Stimulated activated CD4-positive, alpha-beta T cell treated with anti-CD3 and anti-CD28 coated beads, TNF-alpha, amount 100 ng/mL, for 4 hours (primary cell): Measurements from ENCODE around the gene GYPE.
"Not testable (repeated sequence)": the region's sequence is repeated elsewhere in the genome, so short reads cannot be mapped to it uniquely, and the experiment has no call there.

Experiments
- DNase-seq, 3 experiments: peaks; one replicate each; pipeline ENCODE4 v3.0.0-alpha.2; 2020; ENCODE audit warnings: low read depth in 3 of 3

GYPE gene

DNA sequence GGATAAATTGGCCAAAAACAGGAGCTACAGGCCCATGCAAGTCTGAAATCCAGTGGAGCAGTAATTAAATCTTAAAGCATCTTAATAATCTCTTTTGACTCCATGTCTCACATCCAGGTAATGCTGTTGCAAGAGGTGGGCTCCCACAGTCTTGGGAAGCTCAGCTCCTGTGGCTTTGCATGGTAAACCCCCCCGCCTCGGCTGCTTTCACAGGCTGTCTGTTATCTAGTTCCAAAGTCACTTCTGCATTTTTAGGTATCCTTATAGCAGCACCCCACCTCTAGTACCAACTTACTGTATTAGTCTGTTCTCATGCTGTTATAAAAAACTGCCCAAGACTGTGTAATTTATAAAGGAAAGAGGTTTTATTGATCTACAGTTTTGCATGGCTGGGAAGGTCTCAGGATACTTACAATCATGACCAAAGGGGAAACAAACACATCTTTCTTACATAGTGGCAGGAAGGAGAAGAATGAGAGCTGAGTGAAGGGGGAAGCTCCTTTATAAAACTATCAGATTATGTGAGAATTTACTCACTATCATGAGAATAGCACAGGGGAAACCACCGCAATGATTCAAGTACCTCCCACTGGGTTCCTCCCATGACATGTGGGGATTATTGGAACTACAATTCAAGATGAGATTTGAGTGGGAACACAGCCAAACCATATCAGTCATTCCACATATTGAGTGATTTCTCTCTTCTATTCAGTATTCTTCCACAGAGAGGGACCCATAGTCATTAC lies 34.7 kb downstream of the GYPE start:
- DNase-seq: not testable (repeated sequence)

DNA sequence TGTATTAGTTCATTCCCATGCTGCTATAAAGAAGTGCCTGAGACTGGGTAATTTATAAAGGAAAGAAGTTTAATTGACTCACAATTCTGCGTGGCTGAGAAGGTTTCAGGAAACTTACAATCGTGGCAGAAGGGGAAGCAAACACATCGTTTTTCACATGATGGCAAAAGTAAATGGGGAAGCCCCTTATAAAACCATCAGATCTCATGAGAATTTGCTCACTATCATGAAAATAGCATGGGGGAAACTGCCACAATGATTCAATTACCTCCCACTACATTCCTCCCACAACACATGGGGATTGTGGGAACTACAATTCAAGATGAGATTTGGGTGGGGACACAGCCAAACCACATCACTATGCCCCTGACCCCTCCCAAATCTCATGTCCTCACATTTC lies 35.4 kb downstream of the GYPE start:
- DNase-seq: not testable (repeated sequence)

DNA sequence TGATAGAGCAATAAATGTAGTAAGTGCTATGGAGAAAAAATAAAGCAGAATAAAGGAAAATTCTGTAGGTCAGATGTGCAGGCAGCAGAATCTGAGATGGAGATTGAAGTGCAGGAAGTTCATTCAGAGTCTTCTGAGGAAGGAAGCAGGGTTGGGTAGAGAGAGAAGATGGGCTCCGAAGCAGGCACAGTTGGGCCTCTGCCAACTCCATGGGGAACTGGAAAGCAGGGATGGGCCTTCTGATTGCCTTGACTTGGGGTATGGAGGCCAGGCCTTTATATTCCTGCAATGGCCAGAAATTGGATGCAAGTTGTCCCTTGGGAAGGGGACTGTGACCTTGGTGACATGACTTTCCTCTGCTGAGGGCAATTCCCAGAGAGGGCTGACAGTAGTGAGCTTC lies 42.6 kb downstream of the GYPE start:
- DNase-seq: not testable (repeated sequence)

DNA sequence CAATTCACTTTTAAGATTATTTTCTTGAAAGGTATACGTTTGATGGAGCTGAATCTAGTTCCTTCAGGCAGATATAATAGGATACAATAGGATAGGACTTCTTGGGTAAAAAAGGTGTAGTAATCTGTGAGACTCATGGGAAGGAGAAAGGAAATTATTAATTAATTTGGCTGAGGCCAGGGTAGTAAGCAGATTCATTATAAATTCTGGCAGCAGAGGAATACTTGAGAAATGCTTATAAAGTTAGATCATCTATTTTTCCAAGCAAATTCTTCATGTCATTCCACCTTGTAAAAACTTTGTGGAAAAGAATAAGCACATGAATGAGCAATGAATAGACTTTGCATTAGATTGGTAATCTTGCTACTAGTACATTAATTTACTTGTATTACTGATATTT lies 46.9 kb downstream of the GYPE start:
- DNase-seq: no peak

DNA sequence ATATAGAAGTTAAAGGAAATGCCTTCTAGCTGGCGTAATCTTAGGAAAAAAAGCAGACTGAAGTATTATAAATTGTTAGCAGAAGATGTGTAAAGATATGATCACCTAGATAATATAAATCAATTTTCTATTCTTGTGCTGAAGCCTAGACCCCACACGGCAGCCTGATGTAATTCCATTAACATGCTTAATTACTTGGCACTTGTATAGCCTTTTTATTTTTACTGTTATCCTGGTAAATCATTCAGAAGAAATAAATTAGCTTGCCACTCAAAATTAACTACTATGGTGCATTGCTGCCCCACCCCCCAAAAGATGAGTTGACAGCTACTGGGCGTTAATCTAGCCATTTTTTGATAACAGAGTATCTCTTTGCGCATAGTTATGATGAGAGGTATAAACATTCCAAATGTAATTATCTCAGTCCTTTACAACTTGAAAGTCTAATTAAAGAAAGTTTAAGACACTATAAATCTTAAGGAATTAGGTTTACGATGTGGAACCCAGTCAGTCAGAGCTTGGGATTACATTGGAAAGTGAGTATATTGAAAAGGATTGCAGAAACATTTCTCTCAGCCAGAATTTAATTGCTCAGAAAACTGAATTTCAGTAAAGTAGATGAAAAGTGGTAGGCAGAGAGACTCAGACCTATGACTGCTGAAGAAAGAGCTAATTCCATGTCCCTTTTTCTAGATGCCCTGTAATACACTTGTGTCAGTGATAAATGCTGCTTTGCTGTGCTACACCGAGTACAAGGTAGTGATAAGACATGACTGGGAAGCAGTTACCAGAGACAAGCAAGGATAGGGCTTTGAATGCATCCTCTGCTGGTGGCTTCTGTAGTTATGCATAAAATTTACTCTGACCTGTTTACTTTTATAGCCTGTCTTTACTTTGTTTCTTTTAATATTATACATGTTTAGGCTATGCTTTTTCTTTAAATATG lies 47.7 kb downstream of the GYPE start:
- DNase-seq: not testable (repeated sequence)

DNA sequence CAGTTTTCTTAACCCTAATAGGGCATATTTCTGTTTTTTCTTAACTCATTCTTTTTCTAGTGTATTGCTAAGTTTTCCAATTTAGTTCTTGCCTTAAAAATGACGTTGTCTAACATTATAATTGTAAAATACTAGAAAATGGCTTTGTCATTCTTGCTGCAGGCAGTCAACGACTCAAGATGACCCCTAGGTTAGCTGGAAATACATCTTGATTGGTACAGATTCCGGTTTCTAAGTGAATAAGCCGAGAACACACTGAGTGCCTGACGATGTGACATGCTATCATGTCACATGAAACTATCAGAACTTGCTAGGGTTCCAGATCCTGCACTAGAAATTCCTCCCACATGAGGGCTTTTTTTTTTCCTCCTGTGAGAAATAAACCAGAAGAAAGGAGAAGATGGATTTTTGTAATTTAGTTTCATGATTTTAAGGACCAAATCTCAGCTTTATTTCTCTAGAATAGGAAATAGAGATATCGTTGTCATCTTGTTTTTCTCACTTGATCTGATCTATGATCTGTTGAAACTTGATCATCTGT lies 49.3 kb downstream of the GYPE start:
- not testable (repeated sequence) for DNase-seq

DNA sequence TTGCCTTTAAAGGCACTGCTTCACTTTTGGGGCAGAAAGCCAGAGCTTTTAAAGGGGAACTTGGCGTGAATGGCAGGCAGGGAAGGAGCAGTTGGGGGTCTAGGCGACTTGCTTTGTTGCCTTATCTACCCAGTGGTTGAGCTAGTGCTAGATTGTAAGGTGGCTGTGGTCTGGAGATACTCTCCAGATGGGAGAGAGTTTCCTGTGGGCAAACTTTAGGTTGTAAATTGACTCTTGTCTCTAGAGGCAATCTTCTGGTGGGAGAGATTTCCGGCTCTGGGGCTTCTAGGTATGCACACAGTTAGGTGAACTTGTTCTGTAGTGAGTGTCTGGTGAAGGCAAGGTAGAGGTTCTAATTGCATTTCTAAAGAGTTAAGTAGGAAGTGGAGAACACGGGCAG lies 50.7 kb downstream of the GYPE start:
- DNase-seq: not testable (repeated sequence)

DNA sequence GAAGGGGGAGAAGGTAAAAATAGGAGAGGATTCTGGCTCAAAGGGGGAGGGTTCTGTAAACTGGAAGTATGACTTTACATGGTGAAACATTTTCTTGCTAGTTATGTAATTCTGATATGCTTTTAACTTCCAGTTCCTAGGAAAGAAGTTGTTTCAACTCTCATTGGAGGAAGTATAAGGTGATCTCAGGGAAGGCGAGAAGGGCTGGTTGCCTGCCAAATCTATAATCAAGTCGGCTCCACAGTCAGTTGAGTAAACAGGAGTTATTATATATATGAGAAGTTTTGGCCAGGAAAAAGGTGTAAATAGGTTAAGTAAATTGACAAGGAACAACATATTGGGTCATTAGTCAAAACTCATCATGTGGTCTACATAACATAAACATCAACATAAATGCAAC lies 56.1 kb downstream of the GYPE start:
- not testable (repeated sequence) for DNase-seq

DNA sequence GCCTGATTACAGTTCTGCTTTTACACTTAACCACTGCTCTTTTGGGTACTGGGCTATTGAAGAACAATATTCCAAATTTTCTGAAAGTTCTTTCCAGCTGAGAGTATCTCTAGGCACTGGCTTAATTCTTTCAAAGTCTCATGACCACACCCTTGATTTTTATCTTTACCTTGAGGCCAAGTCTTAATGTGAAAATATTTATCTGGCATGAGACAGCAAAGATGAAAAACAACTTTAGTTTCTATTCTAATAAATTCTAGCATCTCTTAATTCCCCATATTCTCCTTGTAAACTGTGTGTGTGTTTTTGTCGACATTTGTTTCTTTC lies 61.9 kb downstream of the GYPE start:
- not testable (repeated sequence) for DNase-seq

DNA sequence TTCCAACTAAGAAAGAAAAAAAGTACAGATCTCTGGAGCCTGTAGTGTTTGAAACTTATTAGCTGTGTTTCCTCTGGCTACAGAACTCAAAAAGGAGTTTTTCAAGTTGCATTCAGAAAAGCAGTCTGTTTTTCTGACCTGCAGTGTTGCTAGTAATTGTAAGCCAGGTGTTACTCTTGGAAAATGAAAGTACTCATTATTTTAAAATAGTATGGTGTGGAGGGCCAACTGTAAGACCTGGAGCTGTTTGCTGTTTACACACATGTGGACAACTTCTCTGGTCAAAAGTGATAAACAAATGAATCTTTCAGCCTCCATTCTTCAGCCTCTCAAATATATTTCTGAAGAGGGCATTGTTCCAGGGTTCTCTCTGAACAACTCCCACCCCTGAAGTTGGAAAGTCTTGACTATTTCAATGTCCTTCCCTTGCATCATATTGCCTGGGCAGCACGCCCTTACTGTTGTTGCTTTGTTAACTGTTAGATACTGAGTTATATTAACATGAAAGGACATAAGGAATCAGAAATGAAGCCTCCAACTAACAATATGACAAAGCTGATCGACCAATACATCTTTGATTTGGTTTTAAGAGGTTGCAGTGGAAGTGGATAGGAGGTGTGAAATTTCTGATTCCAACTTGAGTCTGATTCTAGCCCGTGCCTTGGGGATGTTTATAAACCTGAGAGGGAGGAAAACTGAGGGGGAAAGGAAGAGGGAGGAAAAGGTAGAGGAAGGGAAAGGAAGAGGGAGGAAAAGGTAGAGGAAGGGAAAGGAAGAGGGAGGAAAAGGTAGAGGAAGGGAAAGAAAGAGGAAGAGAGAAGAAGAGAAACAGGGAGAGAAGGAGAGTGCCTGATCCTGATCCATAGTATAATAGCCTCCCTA lies 62.5 kb downstream of the GYPE start:
- DNase-seq: not testable (repeated sequence)

DNA sequence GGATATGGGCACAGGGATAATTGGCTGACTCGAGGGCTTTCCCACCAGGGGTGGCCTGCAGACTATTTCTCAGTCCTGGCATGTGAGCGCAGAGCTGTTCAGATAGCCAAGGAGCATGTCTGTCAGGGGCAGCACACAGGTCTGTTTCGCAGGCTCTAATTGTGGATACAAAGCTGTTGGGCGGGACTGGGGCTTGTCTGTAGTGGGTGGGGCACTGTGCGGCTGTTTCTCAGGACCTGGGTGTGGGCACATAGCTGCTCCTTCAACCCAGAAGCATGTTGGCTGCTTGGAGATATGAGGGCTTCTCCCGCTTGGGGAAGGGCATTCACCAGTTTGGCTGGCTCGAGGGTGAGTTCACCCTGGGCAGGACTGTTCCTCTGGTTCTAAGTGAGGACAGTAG lies 65.9 kb downstream of the GYPE start:
- DNase-seq: not testable (repeated sequence)

DNA sequence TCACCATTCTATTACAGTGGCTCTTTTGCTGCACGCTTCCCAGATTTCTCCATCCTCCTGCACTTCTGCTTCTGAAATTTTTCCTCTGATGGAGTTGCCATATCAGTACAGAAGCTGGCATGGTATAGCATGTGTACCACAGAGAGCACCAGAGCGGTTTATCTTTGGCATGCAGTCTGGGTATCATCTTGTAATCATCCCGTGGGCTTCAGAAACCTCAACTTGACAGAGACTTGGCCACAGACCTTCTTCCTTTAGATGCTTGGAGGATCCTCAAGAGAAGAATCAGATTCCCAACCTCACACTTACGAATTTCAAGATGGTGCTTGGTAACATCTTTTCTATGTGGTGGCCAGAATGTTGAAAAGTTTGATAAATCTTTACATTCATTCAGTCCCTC lies 71.2 kb downstream of the GYPE start:
- not testable (repeated sequence) for DNase-seq

DNA sequence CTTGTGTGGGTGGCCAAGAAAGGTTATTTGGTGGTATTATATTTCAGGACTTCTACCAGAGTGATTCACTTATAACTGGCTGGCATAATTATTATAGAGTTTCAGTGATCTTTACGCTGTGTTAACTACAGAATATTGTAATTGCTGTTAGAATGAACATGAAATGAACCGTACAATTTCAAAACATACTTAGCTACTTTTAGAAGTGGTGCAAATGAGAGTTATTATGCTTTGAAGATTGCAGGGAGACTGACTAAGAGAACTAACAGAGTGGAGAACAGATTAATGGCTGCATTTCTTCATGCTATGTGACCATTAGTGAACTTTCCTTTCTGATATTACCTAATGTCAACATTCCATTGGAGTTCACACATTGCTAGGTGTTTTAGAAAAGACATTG lies 71.7 kb downstream of the GYPE start:
- not testable (repeated sequence) for DNase-seq

DNA sequence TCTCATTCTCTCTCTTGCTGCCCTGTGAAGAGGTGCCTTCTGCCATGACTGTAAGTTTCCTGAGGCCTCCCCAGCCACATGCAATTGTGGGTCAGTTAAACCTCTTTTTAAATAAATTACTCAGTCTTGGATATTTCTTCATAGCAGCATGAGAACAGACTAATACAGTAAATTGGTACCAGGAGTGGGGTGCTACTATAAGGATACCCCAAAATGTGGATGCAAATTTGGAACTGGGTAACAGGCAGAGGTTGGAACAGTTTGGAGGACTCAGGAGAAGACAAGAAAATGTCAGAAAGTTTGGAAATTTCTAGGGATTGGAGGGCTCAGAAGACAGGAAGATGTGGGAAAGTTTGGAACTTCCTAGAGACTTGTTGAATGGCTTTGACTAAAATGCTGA lies 74.8 kb downstream of the GYPE start:
- DNase-seq: not testable (repeated sequence)

DNA sequence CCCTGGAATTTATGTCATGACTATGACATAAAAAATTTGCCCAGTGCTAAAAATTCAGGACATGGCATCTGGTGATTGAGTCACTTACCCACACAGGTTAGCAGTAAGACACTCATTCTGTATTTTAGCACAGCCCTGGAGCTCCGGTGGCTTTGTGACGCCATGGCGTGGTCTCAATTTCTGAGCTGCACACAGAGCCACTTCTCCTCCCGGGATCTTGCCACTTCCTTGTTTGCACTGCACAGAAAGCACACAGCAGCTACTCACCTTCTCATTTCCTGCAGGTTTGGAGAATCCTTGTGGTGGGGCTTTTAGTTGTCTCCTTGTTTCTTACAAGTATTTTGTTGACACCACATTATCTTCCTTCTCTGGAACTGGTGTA lies 76.1 kb downstream of the GYPE start:
- DNase-seq: not testable (repeated sequence)
